NK-92 treated with Interleukin-12 subunit alpha and Interleukin-12 subunit beta, amount 100 ng/mL, for 24 hours (cell line): Measurements from ENCODE around the gene E2F8.

Experiments
- DNase-seq: peaks from one replicate; lab custom pipeline; 2025; lab: John Stamatoyannopoulos, UW

Gene E2F8

GRCh38 chr11:19187114-19187832 lies 53.5 kb downstream of the E2F8 start:
- DNase-seq, result no peak

GRCh38 chr11:19185516-19186052 lies 55.2 kb downstream of the E2F8 start:
- DNase-seq, result no peak

GRCh38 chr11:19185036-19185435 lies 55.7 kb downstream of the E2F8 start:
- no peak for DNase-seq

GRCh38 chr11:19183646-19184045 lies 57.1 kb downstream of the E2F8 start:
- no peak for DNase-seq

- no peak for DNase-seq
These were observed 59.0 kb downstream of the E2F8 start for GRCh38 chr11:19181531-19182261.

- DNase-seq, result no peak
These were observed 64.0 kb downstream of the E2F8 start for GRCh38 chr11:19176629-19177186.
